Fibroblast of villous mesenchyme (primary cell): ENCODE data around the gene UVSSA. TPM values are rescaled to one million over a fixed set of nuclear protein-coding genes. Genes with fewer than 3 reads are reported as not detected.
"Not testable (repeated sequence)": the region's sequence is repeated elsewhere in the genome, so short reads cannot be mapped to it uniquely, and the experiment has no call there.

ENCODE experiments used
- DNase-seq: peaks from one replicate; pipeline ENCODE4 v3.0.0-alpha.2; 2010; ENCODE audit warnings: low read depth
- H3K4me3 ChIP-seq: 2 replicates; pipeline ENCODE4 v1.5.1; 2011; ENCODE audit warnings: low read depth, mild to moderate bottlenecking, low read length
- total RNA-seq: library from RNA; depleted of rRNA; stranded (reverse); fragments of >200 nt; gene quantifications from 2 replicates; pipeline ENCODE4 v1.2.3, GENCODE V29; 2012
- TF ChIP-seq, protein P1 (sequence below): IDR thresholded peaks from 2 replicates; pipeline ENCODE4 v1.5.1; 2012; ENCODE audit warnings: low read depth, mild to moderate bottlenecking, low read length; ENCODE audit not compliant: insufficient read depth

Gene UVSSA
- total RNA-seq, 1 donor = 10.8 TPM

DNA sequence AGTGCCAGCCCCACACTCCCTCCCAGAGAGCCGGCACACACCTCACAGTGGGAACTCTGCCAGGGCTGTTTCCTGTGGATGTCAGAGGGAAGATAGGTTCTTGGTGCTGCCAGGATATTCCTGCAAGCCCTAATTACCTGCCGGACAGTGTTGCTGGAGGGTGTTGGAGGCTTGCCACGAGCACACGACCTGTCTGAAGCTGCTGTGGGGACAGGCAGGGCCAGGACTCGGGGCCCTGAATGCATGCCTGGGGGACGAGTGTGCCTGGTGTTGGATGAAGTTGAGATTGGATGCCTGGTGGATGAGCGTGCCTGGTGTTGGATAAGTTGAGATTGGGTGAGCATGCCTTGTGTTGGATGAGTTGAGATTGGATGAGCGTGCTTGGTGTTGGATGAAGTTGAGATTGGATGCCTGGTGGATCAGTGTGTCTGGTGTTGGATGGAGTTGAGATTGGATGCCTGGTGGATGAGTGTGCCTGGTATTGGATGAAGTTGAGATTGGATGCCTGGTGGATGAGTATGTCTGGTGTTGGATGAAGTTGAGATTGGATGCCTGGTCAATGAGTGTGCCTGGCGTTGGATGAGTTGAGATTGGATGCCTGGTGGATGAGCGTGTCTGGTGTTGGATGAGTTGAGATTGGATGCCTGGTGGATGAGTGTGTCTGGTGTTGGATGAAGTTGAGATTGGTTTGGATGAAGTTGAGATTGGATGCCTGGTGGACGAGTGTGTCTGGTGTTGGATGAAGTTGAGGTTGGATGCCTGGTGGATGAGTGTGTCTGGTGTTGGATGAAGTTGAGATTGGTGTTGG lies 23.2 kb upstream of the UVSSA start:
- H3K4me3 ChIP-seq = no peak overlapping the region
- TF ChIP-seq, protein P1, sequence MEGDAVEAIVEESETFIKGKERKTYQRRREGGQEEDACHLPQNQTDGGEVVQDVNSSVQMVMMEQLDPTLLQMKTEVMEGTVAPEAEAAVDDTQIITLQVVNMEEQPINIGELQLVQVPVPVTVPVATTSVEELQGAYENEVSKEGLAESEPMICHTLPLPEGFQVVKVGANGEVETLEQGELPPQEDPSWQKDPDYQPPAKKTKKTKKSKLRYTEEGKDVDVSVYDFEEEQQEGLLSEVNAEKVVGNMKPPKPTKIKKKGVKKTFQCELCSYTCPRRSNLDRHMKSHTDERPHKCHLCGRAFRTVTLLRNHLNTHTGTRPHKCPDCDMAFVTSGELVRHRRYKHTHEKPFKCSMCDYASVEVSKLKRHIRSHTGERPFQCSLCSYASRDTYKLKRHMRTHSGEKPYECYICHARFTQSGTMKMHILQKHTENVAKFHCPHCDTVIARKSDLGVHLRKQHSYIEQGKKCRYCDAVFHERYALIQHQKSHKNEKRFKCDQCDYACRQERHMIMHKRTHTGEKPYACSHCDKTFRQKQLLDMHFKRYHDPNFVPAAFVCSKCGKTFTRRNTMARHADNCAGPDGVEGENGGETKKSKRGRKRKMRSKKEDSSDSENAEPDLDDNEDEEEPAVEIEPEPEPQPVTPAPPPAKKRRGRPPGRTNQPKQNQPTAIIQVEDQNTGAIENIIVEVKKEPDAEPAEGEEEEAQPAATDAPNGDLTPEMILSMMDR = no peak
- DNase-seq = peak; percentile 46

DNA sequence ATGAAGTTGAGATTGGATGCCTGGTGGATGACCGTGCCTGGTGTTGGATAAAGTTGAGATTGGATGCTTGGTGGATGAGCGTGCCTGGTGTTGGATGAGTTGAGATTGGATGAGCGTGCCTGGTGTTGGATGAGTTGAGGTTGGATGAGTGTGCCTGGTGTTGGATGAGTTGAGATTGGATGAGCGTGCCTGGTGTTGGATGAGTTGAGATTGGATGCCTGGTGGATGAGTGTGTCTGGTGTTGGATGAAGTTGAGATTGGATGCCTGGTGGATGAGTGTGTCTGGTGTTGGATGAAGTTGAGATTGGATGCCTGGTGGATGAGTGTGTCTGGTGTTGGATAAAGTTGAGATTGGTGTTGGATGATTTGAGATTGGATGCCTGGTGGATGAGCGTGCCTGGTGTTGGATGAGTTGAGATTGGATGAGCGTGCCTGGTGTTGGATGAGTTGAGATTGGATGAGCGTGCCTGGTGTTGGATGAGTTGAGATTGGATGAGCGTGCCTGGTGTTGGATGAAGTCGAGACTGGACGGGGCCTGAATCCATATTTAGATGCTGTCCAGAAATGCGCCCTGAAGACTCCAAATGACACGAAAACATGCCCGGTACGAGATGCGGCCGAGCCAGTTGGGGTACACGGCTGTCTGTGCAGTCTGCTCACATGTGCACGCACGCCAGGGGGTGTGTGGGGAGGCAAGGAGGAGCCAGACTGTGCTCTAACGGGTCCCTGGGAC lies 22.4 kb upstream of the UVSSA start:
- not testable (repeated sequence) for H3K4me3 ChIP-seq, DNase-seq

DNA sequence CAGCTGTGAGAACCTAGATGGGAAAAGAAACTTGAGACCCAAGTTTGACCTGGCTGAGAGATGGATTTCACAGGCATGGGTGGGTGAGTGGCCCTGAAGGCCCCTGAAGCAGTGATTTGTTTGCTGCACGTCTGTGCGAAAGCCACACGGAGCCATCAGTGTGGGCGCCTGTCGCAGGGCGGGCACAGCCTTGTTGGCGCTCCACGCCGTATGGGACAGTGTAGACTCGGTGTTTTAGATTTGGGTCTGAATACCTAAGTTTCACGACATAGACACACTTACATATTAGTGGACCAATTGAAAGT lies 21.9 kb upstream of the UVSSA start:
- H3K4me3 ChIP-seq = no peak overlapping the region
- TF ChIP-seq, protein P1 = no peak
- DNase-seq = no peak

DNA sequence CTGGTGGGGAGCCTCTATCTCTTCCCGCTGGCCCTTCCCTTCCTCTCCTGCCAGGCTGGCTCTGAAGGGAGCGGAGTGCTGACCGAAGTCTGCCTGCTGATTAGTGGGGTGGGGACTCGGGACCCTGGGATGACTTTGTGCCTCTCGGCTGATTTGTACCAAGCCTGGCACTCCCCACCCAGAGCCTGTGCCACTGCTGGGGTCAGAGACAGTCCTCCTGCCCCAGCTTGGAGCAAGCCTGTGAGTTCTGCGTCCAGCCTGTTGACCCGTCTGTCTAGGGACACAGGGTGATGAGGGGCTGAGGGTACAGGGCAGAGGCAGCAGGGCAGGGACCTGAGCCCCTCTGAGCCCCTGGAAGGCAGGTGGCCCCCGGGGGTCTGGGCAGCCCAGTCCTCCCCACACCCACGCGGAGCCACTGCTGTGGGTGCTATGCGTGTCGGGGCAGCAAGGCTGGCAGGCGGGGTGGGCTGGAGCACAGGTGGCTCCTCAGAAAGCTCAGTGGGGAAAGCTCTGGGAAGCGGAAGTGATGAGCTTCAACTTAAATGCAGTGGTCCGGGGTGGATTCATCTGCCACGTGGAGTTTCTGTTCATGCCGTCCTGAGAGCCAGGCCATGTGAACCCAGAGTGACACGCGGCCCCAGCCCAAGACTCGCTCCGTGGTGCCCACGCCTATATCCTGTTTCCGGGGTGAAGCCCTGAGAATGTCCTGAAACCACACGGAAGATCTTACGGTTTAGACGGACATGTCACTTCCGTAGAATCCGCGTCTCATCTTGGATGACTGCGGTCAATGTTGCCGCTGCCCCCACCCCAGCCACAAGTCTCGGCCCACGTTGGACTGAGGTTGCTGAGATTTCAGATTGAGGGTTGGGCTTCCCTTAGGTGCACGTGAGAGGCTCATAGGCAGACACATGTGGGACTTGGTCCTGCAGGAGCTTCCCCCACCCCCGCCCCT lies 21.1 kb upstream of the UVSSA start:
- DNase-seq = no peak
- no peak overlapping the region for H3K4me3 ChIP-seq
- TF ChIP-seq, protein P1 = no peak

DNA sequence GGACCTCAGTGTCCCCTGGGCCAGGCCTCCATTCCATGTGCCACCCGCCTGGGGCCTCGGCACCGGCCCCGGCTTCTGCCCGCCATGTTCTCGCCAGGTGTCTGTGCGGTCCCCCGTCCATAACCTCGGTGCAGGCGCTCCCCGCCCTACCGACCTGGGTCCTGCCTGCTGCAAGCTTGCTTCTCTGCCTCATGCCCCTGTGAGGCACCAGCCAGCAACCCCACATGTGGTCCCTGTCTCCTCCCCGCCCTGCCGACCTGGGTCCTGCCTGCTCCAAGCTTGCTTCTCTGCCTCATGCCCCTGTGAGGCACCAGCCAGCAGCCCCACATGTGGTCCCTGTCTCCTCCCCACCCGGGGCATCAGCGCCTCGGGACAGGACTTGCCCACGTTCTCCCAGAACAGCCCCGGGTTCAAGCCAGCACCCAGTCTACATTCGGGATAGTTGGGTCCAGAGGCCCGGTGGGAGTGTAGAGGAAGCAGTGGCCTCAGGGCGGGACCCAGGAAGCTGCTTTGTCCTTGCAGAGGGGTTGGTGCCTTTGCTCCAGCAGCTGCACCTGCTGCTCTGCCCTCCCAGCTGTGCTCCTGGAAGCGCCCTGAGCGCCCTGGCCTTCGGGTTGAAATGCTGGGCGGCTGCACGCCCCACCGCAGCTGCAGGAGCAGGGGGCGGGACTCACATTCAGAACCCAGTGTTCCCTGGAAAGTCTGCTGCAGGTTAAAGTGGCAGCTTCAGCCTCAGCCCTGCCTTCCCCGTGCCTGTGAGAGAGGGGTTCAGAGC lies 20.1 kb upstream of the UVSSA start:
- no peak overlapping the region for H3K4me3 ChIP-seq
- DNase-seq = no peak
- TF ChIP-seq, protein P1 = no peak

DNA sequence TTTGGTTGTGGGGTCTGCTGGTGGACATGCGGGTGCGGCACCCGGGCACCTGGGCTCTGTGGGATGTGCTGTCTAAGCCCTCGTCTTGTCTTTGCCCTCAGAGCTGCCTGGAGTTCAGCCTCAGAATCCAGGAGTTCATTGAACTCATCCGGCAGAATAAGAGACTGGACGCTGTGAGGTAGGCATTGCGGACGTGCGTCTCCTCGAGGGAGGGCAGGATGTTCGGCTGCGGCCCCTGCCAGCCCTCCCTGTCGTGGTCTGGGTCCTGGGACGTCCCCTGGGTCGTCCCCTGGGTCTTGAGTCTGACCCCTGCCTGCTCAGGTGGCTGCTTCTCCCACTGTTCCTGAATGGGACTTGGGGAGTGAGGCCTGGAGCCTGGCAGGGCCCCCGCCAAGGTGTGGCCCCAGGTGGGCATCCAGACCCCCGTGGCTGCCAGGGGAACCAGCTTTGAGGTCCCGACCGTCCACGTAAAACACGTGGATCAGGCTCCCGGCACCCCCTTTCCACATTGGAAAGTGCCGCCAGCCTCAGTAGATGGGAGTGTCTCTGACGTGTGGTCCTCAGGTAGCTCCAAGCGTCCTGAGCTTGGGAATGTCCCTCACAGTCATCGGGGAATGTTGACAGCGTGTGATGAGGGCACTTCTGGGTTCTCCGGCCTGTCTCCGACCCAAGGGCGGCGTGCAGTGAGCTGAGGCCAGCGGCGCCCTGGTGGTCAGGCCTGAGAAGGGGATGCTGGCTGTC lies 19.3 kb upstream of the UVSSA start:
- no peak overlapping the region for H3K4me3 ChIP-seq
- TF ChIP-seq, protein P1 = no peak
- DNase-seq = no peak
